Ishikawa (cell line): ENCODE measurements around the gene C19orf73.

ENCODE experiments used
- CEBPB ChIP-seq: IDR thresholded peaks from 2 replicates; pipeline ENCODE4 v1.6.1; 2012
- FOXM1 ChIP-seq: IDR thresholded peaks from 2 replicates; pipeline ENCODE4 v1.6.1; 2012; ENCODE audit warnings: low read depth, borderline replicate concordance
- ZBTB7A ChIP-seq: IDR thresholded peaks from 2 replicates; pipeline ENCODE4 v1.6.1; 2012; ENCODE audit warnings: low read depth
- TF ChIP-seq, protein P1 (sequence below): IDR thresholded peaks from 2 replicates; pipeline ENCODE4 v1.6.1; 2012; ENCODE audit warnings: low read depth, mild to moderate bottlenecking

DNA sequence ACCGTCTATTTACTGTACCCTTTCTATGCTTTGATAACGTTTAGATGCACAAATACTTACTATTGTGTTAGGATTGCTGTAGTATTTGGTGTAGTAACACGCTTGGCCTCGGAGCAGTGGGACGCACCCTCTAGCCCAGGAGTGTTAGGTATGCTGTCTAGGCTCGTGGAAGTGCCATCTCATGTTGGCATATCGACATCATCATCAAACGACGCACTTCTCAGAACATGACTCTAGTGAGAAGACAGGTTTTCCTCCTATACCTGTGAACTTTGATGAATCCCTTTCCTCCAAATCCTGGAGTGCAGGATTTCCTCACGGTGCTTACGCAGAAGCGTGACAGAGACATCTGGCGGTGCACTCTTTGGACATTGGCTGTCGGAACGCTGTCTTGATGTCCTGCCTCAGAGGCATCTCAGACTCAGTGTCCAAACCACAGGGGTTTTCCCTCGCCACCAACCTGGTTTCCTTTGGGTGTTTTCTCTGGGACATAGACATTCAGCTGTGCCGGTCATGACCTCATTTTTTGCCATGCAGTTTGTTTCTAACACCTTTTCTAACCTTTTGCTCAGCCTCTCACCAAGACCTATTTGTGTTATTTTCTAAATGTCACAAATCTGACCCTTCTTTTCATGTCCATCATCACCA, 27.4 kb downstream of the C19orf73 start:
- TF ChIP-seq, protein P1, sequence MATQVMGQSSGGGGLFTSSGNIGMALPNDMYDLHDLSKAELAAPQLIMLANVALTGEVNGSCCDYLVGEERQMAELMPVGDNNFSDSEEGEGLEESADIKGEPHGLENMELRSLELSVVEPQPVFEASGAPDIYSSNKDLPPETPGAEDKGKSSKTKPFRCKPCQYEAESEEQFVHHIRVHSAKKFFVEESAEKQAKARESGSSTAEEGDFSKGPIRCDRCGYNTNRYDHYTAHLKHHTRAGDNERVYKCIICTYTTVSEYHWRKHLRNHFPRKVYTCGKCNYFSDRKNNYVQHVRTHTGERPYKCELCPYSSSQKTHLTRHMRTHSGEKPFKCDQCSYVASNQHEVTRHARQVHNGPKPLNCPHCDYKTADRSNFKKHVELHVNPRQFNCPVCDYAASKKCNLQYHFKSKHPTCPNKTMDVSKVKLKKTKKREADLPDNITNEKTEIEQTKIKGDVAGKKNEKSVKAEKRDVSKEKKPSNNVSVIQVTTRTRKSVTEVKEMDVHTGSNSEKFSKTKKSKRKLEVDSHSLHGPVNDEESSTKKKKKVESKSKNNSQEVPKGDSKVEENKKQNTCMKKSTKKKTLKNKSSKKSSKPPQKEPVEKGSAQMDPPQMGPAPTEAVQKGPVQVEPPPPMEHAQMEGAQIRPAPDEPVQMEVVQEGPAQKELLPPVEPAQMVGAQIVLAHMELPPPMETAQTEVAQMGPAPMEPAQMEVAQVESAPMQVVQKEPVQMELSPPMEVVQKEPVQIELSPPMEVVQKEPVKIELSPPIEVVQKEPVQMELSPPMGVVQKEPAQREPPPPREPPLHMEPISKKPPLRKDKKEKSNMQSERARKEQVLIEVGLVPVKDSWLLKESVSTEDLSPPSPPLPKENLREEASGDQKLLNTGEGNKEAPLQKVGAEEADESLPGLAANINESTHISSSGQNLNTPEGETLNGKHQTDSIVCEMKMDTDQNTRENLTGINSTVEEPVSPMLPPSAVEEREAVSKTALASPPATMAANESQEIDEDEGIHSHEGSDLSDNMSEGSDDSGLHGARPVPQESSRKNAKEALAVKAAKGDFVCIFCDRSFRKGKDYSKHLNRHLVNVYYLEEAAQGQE: no peak
- TF ChIP-seq ZBTB7A: no peak
- TF ChIP-seq FOXM1: no peak
- TF ChIP-seq CEBPB: no peak
